Naive thymus-derived CD4-positive, alpha-beta T cell (primary cell): Measurements from ENCODE around the gene ACOXL. TPM values are rescaled to one million over a fixed set of nuclear protein-coding genes. Genes with fewer than 3 reads are reported as not detected.
A peak's percentile ranks its signal among the peaks of the same experiment; 100 is the strongest.
"Not testable (repeated sequence)": the region's sequence is repeated elsewhere in the genome, so short reads cannot be mapped to it uniquely, and the experiment has no call there.

ENCODE experiments used
- ATAC-seq: fragments of 150-1000 bp; cut with Tn5 transposase; 2 replicates; pipeline ENCODE4 v1.10.0; 2021; ENCODE audit warnings: mild to moderate bottlenecking, moderate library complexity
- CTCF ChIA-PET: fragments of 350-600 bp; sonication (Branson Sonifier 250); formaldehyde crosslinking; loops from one replicate; lab custom pipeline; 2021; ENCODE audit warnings: antibody characterized with exemption; lab: Charles Lee
- POLR2A ChIA-PET: fragments of 350-600 bp; sonication (Branson Sonifier 250); formaldehyde crosslinking; loops from one replicate; lab custom pipeline; 2021; ENCODE audit warnings: antibody characterized with exemption, inconsistent platforms; lab: Charles Lee
- DNase-seq, 9 donors: peaks; one replicate each; pipeline versions ENCODE4 v3.0.0 to v3.0.0-alpha.2; 2020 to 2022; ENCODE audit warnings: mixed read lengths in 1 of 9
- H3K27ac ChIP-seq: one replicate; pipeline ENCODE4 v1.7.0; 2013; ENCODE audit warnings: mild to moderate bottlenecking, low read depth, low read length, moderate library complexity
- H3K27me3 ChIP-seq, 2 donors: one replicate each; pipeline ENCODE4 v1.7.0; 2013; ENCODE audit warnings: low read length in 2 of 2, mild to moderate bottlenecking in 2 of 2, moderate library complexity in 2 of 2; ENCODE audit not compliant: control insufficient read depth in 2 of 2, insufficient read depth in 2 of 2
- H3K36me3 ChIP-seq, 3 experiments: 1 replicate in 2 of 3; 2 replicates in 1 of 3; pipeline ENCODE4 v1.7.0; 2013; ENCODE audit warnings: low read length in 3 of 3, mild to moderate bottlenecking in 3 of 3, moderate library complexity in 1 of 3; ENCODE audit not compliant: insufficient read depth in 3 of 3, control insufficient read depth in 2 of 3
- H3K4me1 ChIP-seq, 2 donors: one replicate each; pipeline ENCODE4 v1.7.0; 2013; ENCODE audit warnings: low read length in 2 of 2, mild to moderate bottlenecking in 2 of 2, moderate library complexity in 1 of 2; ENCODE audit not compliant: control insufficient read depth in 2 of 2, insufficient read depth in 2 of 2
- H3K4me3 ChIP-seq: 2 replicates; pipeline ENCODE4 v1.7.0; 2013; ENCODE audit warnings: mild to moderate bottlenecking, low read length
- H3K9me3 ChIP-seq, 3 experiments: 1 replicate in 2 of 3; 2 replicates in 1 of 3; pipeline ENCODE4 v1.7.0; 2013; ENCODE audit warnings: low read length in 3 of 3; ENCODE audit not compliant: control insufficient read depth in 2 of 3
- H3K27ac Mint-ChIP-seq, 9 donors: one replicate each; pipeline ENCODE4 v1.8.0; 2020 to 2022; ENCODE audit warnings: mixed read lengths in 9 of 9, mild to moderate bottlenecking in 8 of 9, moderate library complexity in 5 of 9, inconsistent platforms in 2 of 9
- H3K27me3 Mint-ChIP-seq, 5 donors: one replicate each; pipeline ENCODE4 v1.8.0; 2021 to 2022; ENCODE audit warnings: mixed read lengths in 5 of 5, mild to moderate bottlenecking in 1 of 5
- H3K36me3 Mint-ChIP-seq, 5 donors: one replicate each; pipeline ENCODE4 v1.8.0; 2020 to 2022; ENCODE audit warnings: mixed read lengths in 5 of 5, mild to moderate bottlenecking in 3 of 5, inconsistent platforms in 1 of 5
- H3K4me1 Mint-ChIP-seq, 7 donors: one replicate each; pipeline ENCODE4 v1.8.0; 2020 to 2022; ENCODE audit warnings: mixed read lengths in 7 of 7, mild to moderate bottlenecking in 3 of 7, inconsistent platforms in 1 of 7
- H3K4me3 Mint-ChIP-seq, 10 donors: one replicate each; pipeline ENCODE4 v1.8.0; 2020 to 2022; ENCODE audit warnings: mild to moderate bottlenecking in 10 of 10, mixed read lengths in 10 of 10, moderate library complexity in 6 of 10, inconsistent platforms in 2 of 10
- H3K9me3 Mint-ChIP-seq, 11 donors: one replicate each; pipeline ENCODE4 v1.8.0; 2020 to 2022; ENCODE audit warnings: mixed read lengths in 11 of 11, mild to moderate bottlenecking in 4 of 11, inconsistent platforms in 1 of 11, moderate library complexity in 1 of 11
- intact Hi-C, 2 donors: fragments of 100-400 bp; cut with micrococcal nuclease; formaldehyde crosslinking; loops; one replicate each; pipeline ENCODE4 v1.15.1; 2023
- polyA plus RNA-seq, 2 donors: library from polyadenylated mRNA; unstranded; fragments of 300-500 nt; fragmentation: Illumina TruSeq; gene quantifications; one replicate each; pipeline ENCODE4 v1.2.3, GENCODE V29; 2021
- total RNA-seq, 6 experiments: library from RNA in 5 of 6; stranded (reverse) in 5 of 6; gene quantifications; 1 replicate in 5 of 6; 2 replicates in 1 of 6; pipeline ENCODE4 v1.2.3 and lab custom pipeline; 2021 to 2026

ACOXL gene
- total RNA-seq (under 1 TPM in 1 of 5 experiments, not detected in 4; 0.29 TPM), polyA plus RNA-seq (not detected), total RNA-seq (lab: John Stamatoyannopoulos, UW) (not detected)

- Mint-ChIP-seq H3K4me3 (peak within 1 kb of the TSS; percentile 30 to 80 (median 65)), H3K4me1 (peaks cover 10 to 23% (median 18%) of the 10 kb centered on the region in 7 donors), H3K36me3 (peaks cover 0 to 14% (median 0%) of the 10 kb centered on the region in 5 donors), H3K9me3 (peaks cover 0 to 9% (median 0%) of the 10 kb centered on the region in 11 donors), H3K27me3 (peaks cover 64 to 94% (median 73%) of the 10 kb centered on the region in 5 donors), H3K27ac (no peak within 1 kb of the TSS)
- ChIA-PET POLR2A (no interaction called here), CTCF (no interaction called here)
- peaks cover 5 to 16% of the 10 kb centered on the region in 2 donors for H3K27me3 ChIP-seq
- intact Hi-C loops: no loop called here
- DNase-seq (peak in 1 of 9 donors; percentile 3), ATAC-seq (peak; percentile 24)
- no peak within 1 kb of the TSS for H3K27ac ChIP-seq
- peaks cover 4 to 8% of the 10 kb centered on the region in 2 donors for H3K4me1 ChIP-seq
- no peaks in the 10 kb centered on the region for H3K9me3 ChIP-seq
- H3K4me3 ChIP-seq: no peak within 1 kb of the TSS
- no peaks in the 10 kb centered on the region for H3K36me3 ChIP-seq
Measured at GRCh38 chr2:110732422-110733413, at the start of gene ACOXL. Gene ACOXL (plus strand): TSS chr2:110732573. CDS start chr2:110768390, 35,817 bp downstream.

- H3K36me3 Mint-ChIP-seq: peaks cover 0 to 1% (median 0%) of the 10 kb centered on the region in 5 donors
- H3K27me3 ChIP-seq: no peaks in the 10 kb centered on the region
- H3K36me3 ChIP-seq: peaks cover 0 to 5% (median 0%) of the 10 kb centered on the region in 3 experiments
- H3K4me1 Mint-ChIP-seq: peaks cover 5 to 15% (median 12%) of the 10 kb centered on the region in 7 donors
- ATAC-seq (no peak), DNase-seq (no peak)
- POLR2A ChIA-PET: no interaction called here
- no peak overlapping the region for H3K4me3 ChIP-seq
- H3K4me3 Mint-ChIP-seq: no peak overlapping the region
- peaks cover 0 to 49% (median 0%) of the 10 kb centered on the region in 5 donors for H3K27me3 Mint-ChIP-seq
- no peaks in the 10 kb centered on the region for H3K4me1 ChIP-seq
- no peak overlapping the region for H3K27ac ChIP-seq
- peaks cover 0 to 10% (median 2%) of the 10 kb centered on the region in 11 donors for H3K9me3 Mint-ChIP-seq
- intact Hi-C loops: no loop called here
- H3K9me3 ChIP-seq: no peaks in the 10 kb centered on the region
- CTCF ChIA-PET: no interaction called here
- no peak overlapping the region for H3K27ac Mint-ChIP-seq
Measured at GRCh38 chr2:110682872-110683271, 49.5 kb upstream of the ACOXL start.

GRCh38 chr2:110687775-110688484 lies 44.4 kb upstream of the ACOXL start:
- H3K4me1 ChIP-seq, H3K27ac Mint-ChIP-seq, DNase-seq, H3K9me3 ChIP-seq, H3K4me3 Mint-ChIP-seq, POLR2A ChIA-PET, H3K4me1 Mint-ChIP-seq, intact Hi-C loops, H3K27ac ChIP-seq, ATAC-seq, CTCF ChIA-PET, H3K4me3 ChIP-seq, H3K36me3 Mint-ChIP-seq, H3K27me3 ChIP-seq, H3K36me3 ChIP-seq: not testable (repeated sequence)
- H3K9me3 Mint-ChIP-seq: peaks cover 0 to 20% (median 11%) of the 10 kb centered on the region in 11 donors
- peaks cover 6 to 60% (median 9%) of the 10 kb centered on the region in 5 donors for H3K27me3 Mint-ChIP-seq

- peaks cover 0 to 4% (median 0%) of the 10 kb centered on the region in 5 donors for H3K36me3 Mint-ChIP-seq
- peaks cover 0 to 20% (median 11%) of the 10 kb centered on the region in 11 donors for H3K9me3 Mint-ChIP-seq
- H3K4me3 Mint-ChIP-seq: no peak overlapping the region
- H3K4me1 Mint-ChIP-seq: no peaks in the 10 kb centered on the region
- Histone ChIP-seq H3K4me3 (no peak overlapping the region), H3K9me3 (no peaks in the 10 kb centered on the region), H3K36me3 (no peaks in the 10 kb centered on the region), H3K4me1 (no peaks in the 10 kb centered on the region), H3K27ac (no peak overlapping the region), H3K27me3 (no peaks in the 10 kb centered on the region)
- intact Hi-C loops: no loop called here
- no peak overlapping the region for H3K27ac Mint-ChIP-seq
- H3K27me3 Mint-ChIP-seq: peaks cover 6 to 56% (median 12%) of the 10 kb centered on the region in 5 donors
- ATAC-seq (no peak), DNase-seq (no peak)
- ChIA-PET CTCF (no interaction called here), POLR2A (no interaction called here)
Measured at GRCh38 chr2:110688594-110689091, 43.7 kb upstream of the ACOXL start.

- H3K4me1 ChIP-seq: no peaks in the 10 kb centered on the region
- ATAC-seq: no peak
- CTCF ChIA-PET: no interaction called here
- no peaks in the 10 kb centered on the region for H3K9me3 ChIP-seq
- no peak overlapping the region for H3K27ac ChIP-seq
- intact Hi-C loops: no loop called here
- H3K4me3 Mint-ChIP-seq: no peak overlapping the region
- H3K9me3 Mint-ChIP-seq: peaks cover 0 to 20% (median 11%) of the 10 kb centered on the region in 11 donors
- H3K27me3 Mint-ChIP-seq: peaks cover 10 to 51% (median 25%) of the 10 kb centered on the region in 5 donors
- H3K36me3 ChIP-seq: no peaks in the 10 kb centered on the region
- no peaks in the 10 kb centered on the region for H3K27me3 ChIP-seq
- H3K4me1 Mint-ChIP-seq: peaks cover 0 to 5% (median 0%) of the 10 kb centered on the region in 7 donors
- H3K4me3 ChIP-seq: no peak overlapping the region
- POLR2A ChIA-PET: interaction anchor here (0.5 to 0.8 kb wide), 2 partner anchors 12 to 29 kb away, joined by 3 to 9 read pairs; partner anchors contain the start of gene BUB1
- no peak for DNase-seq
- no peak overlapping the region for H3K27ac Mint-ChIP-seq
- peaks cover 0 to 4% (median 0%) of the 10 kb centered on the region in 5 donors for H3K36me3 Mint-ChIP-seq
Measured at GRCh38 chr2:110690083-110690965, 42.0 kb upstream of the ACOXL start.
